Ectodermal cell (in vitro differentiated cells): ENCODE data around the gene PDE3B.
"Not testable (repeated sequence)": the region's sequence is repeated elsewhere in the genome, so short reads cannot be mapped to it uniquely, and the experiment has no call there.

Experiments
- H3K27ac ChIP-seq: 2 replicates; pipeline ENCODE4 v1.7.0; 2013; ENCODE audit warnings: mild to moderate bottlenecking, low read depth, low read length; ENCODE audit not compliant: insufficient read depth, poor library complexity, severe bottlenecking
- H3K27me3 ChIP-seq: 2 replicates; pipeline ENCODE4 v1.7.0; 2013; ENCODE audit warnings: mild to moderate bottlenecking, low read length; ENCODE audit not compliant: insufficient read depth, control insufficient read depth, poor library complexity, severe bottlenecking
- H3K36me3 ChIP-seq: one replicate; pipeline ENCODE4 v1.7.0; 2013; ENCODE audit warnings: low read length; ENCODE audit not compliant: control insufficient read depth, insufficient read depth
- H3K4me1 ChIP-seq: one replicate; pipeline ENCODE4 v1.7.0; 2013; ENCODE audit warnings: low read length; ENCODE audit not compliant: control insufficient read depth, insufficient read depth
- H3K4me3 ChIP-seq: 2 replicates; pipeline ENCODE4 v1.7.0; 2013; ENCODE audit warnings: low read depth, low read length, control low read depth; ENCODE audit not compliant: insufficient read depth
- H3K9me3 ChIP-seq: 2 replicates; pipeline ENCODE4 v1.7.0; 2013; ENCODE audit warnings: mild to moderate bottlenecking, low read length, moderate library complexity; ENCODE audit not compliant: control insufficient read depth
- WGBS, 2 experiments: methylation state at CpG; one replicate each; pipeline ENCODE4 v1.1.7; 2013; ENCODE audit warnings: missing lambda C conversion rate in 2 of 2; 5-methylcytosine and 5-hydroxymethylcytosine counted together

Gene PDE3B

DNA sequence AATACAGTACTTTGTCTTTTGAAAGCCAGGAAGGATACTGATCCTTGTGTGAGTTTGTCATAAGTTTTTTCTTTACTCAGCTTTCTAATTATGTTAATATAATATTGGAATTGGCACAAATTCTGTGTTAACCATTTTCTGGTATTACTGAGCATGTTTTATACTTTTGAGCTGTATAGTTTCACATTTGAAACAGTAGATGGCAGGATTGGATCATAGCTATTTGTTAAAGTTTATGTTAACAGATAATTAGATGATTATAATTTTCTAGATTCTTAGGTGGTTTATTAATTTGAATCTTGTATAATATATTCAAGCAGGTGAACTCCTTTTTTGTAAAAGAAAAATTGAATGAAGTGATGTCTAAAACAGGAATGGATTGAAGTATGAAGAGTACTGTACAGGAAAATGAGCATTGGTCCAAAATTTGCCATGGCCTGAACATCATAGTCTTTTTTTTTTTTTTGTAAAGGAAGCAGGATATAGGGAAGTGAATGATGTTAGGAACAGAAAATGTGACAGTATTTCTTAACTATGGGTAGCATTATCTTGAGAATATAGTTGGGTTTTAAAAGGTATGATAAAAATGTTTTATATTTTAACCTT lies 146.4 kb downstream of the PDE3B start:
- Histone ChIP-seq H3K4me3 (no peak overlapping the region), H3K27ac (no peak overlapping the region), H3K4me1 (no peaks in the 10 kb centered on the region), H3K27me3 (no peaks in the 10 kb centered on the region), H3K36me3 (no peaks in the 10 kb centered on the region), H3K9me3 (no peaks in the 10 kb centered on the region)

DNA sequence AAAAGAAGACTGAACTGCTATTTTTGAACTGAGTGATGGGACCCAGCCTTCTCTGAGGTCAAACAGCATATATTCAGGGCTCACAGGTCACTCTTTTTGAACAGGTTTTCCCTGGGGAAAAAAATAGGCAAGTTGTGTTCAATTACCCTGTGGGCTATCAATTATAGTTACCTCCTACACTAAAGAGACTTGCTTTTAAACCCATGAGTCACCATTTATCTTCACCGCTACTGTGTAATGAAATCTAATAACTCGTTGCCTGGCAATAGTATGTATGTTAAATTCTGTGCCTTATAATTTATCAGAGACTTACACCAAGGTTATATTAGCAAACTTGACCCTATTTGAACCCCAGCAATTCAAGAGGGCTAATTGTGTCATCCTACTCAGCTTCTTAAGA lies 149.9 kb downstream of the PDE3B start:
- H3K9me3 ChIP-seq = no peaks in the 10 kb centered on the region
- H3K36me3 ChIP-seq = no peaks in the 10 kb centered on the region
- no peak overlapping the region for H3K27ac ChIP-seq
- no peak overlapping the region for H3K4me3 ChIP-seq
- no peaks in the 10 kb centered on the region for H3K4me1 ChIP-seq
- H3K27me3 ChIP-seq = no peaks in the 10 kb centered on the region
- WGBS, 2 experiments = 100% methylated on average over 2 of the region's 2 CpGs; no CpG with 5 or more reads in 1 of the 2 experiments

DNA sequence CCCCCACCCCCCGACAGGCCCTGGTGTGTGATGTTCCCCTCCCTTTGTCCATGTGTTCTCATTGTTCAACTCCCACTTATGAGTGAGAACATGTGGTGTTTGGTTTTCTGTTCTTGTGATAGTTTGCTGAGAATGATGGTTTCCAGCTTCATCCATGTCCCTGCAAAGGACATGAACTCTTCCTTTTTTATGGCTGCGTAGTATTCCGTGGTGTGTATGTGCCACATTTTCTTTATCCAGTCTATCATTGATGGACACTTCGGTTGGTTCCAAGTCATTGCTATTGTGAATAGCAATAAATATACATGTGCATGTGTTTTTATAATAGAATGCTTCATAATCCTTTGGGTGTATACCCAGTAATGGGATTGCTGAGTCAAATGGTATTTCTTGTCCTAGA lies 152.4 kb downstream of the PDE3B start:
- H3K9me3 ChIP-seq, H3K4me3 ChIP-seq, H3K27ac ChIP-seq, H3K27me3 ChIP-seq, H3K4me1 ChIP-seq, H3K36me3 ChIP-seq: not testable (repeated sequence)
- WGBS, 2 experiments = 92 to 98% methylated on average over 4 of the region's 4 CpGs

DNA sequence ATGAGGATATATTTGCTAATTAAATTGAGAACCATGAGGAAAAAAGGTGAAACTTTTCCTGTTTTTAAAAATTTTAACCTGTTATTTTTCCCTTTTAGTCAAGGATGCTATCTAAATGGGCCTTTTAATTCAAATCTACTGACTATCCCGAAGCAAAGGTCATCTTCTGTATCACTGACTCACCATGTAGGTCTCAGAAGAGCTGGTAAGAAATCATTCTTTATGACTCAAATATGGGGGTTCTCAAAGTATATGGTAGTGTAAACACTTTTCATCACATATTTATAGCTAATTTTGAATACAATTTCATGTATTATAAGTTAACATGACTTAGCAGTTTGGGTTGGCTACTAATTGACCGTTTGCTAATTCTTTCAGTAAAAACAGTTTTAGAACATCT lies 160.2 kb downstream of the PDE3B start:
- Histone ChIP-seq H3K4me3 (no peak overlapping the region), H3K36me3 (no peaks in the 10 kb centered on the region), H3K9me3 (no peaks in the 10 kb centered on the region), H3K27me3 (no peaks in the 10 kb centered on the region), H3K27ac (no peak overlapping the region), H3K4me1 (no peaks in the 10 kb centered on the region)
- WGBS, 2 experiments = 100% methylated on average over 1 to 2 of the region's 2 CpGs

DNA sequence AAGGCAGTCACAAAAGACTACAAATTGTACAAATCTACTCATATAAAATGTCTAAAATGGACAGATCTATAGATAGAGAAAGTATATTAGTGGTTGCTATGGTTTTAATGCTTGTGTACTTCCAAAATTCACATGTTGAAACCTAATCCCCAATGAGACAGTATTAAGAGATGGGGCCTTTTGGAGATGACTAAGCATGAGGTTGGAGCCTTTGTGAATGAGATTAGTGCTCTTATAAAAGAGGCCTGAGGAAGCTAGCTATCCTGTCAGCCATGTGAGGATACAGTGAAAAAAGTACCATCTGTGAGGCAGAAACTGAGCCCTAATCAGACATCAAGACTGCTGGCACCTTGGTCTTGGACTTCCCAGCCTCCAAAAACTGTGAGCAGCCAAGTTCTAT lies 165.9 kb downstream of the PDE3B start:
- H3K27ac ChIP-seq = no peak overlapping the region
- H3K36me3 ChIP-seq = no peaks in the 10 kb centered on the region
- H3K27me3 ChIP-seq = no peaks in the 10 kb centered on the region
- no peak overlapping the region for H3K4me3 ChIP-seq
- H3K4me1 ChIP-seq = no peaks in the 10 kb centered on the region
- H3K9me3 ChIP-seq = no peaks in the 10 kb centered on the region

DNA sequence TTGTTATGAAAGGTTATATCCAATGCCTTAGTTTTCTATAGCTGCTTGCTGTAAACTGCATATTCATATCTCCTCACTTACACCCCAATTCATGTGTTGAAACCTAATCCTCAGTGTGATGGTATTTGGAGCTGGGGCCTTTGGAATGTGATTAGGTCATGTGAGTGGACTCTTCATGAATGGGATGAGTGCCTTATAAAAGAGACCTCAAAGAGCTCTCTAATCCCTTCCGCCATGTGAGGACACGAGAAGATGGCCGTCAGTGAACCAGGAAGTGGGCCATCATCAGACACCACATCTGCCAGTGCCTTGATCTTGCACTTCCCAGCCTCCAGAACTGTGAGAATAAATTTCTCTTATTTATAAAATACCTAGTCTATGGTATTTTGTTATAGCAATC lies 169.2 kb downstream of the PDE3B start:
- 87 to 91% methylated on average over 3 of the region's 3 CpGs for WGBS, 2 experiments
- H3K4me1 ChIP-seq = no peaks in the 10 kb centered on the region
- no peaks in the 10 kb centered on the region for H3K9me3 ChIP-seq
- no peak overlapping the region for H3K27ac ChIP-seq
- H3K27me3 ChIP-seq = no peaks in the 10 kb centered on the region
- H3K4me3 ChIP-seq = no peak overlapping the region
- H3K36me3 ChIP-seq = no peaks in the 10 kb centered on the region

DNA sequence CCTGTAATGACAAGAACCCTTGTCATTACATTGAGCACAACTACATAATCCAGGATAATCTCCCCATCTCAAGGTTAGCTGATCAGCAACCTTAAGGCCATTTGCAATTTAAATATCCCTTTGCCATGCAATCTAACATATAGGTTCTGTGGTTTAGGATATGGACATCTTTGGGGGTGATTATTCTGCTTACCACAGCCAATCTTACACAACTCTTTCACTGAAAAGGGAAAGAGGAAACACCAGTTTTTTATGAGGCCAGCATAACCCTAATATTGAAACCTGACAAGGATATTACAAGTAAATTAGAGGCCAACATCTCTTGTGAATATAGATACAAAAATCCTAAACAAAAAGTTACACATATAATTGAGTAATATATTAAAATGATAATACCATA lies 169.9 kb downstream of the PDE3B start:
- no peaks in the 10 kb centered on the region for H3K36me3 ChIP-seq
- no peak overlapping the region for H3K27ac ChIP-seq
- no peak overlapping the region for H3K4me3 ChIP-seq
- no peaks in the 10 kb centered on the region for H3K27me3 ChIP-seq
- H3K4me1 ChIP-seq = no peaks in the 10 kb centered on the region
- no peaks in the 10 kb centered on the region for H3K9me3 ChIP-seq

DNA sequence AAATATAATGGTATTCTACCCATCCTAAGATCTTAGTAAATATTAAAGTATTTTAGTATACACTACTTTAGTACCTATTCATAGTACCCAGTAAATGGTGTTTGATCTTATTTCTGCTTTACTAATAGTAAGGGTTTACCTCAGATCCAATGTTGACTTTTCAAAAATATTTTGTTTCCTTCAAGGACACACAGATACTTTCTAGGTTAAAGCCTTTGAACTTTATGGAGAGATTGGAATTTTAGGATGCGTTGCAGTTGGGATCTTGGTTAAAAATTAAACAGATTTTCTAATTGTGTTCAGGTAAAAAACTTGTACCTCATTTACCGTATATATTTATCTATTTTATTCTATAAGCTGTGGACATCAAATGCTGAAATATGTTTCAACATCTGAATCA lies 175.2 kb downstream of the PDE3B start:
- no peak overlapping the region for H3K4me3 ChIP-seq
- H3K27me3 ChIP-seq = no peaks in the 10 kb centered on the region
- H3K36me3 ChIP-seq = no peaks in the 10 kb centered on the region
- H3K9me3 ChIP-seq = no peaks in the 10 kb centered on the region
- H3K27ac ChIP-seq = no peak overlapping the region
- H3K4me1 ChIP-seq = no peaks in the 10 kb centered on the region
- 80 to 100% methylated on average over 1 of the region's 2 CpGs for WGBS, 2 experiments

DNA sequence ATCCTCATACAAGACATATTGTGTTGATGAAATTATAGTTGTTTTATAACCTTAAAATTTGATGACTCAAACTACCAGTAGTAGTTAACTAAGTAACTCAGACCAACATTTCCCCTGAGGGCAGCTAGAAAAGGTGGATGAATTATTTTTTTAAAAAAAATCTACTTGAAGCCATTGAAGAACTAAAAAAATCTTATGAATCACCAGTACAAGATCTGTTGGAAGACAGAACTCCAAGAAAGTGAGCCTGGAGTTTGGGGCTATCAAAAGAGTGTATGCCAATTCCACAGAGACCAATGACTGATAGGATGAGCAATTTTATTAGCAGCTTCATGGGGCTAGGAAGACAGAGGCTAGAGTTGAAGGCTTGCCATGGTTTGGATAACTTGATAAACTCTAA lies 176.0 kb downstream of the PDE3B start:
- H3K4me1 ChIP-seq = no peaks in the 10 kb centered on the region
- H3K4me3 ChIP-seq = no peak overlapping the region
- H3K27ac ChIP-seq = no peak overlapping the region
- no peaks in the 10 kb centered on the region for H3K36me3 ChIP-seq
- H3K9me3 ChIP-seq = no peaks in the 10 kb centered on the region
- no peaks in the 10 kb centered on the region for H3K27me3 ChIP-seq

DNA sequence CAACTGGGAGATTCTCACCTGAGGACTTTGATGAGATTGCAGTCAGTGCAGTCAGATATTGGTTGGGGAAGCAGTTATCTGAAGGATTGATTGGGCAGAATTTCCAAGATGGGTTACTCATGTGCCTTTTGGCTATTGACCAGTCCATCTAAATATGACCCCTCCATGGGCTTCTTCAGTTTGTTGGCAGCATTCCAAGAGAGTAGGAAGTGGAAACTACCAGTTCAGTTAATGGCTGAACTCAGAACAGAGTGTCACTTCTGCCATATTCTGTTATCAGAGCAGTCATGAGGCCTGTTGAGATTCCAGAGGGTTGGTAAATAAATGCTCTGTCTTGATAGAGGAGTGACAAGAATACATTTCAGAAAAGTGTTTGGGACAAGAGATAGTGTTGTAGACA lies 177.4 kb downstream of the PDE3B start:
- H3K27me3 ChIP-seq = no peaks in the 10 kb centered on the region
- H3K4me3 ChIP-seq = no peak overlapping the region
- no peaks in the 10 kb centered on the region for H3K4me1 ChIP-seq
- H3K27ac ChIP-seq = no peak overlapping the region
- H3K9me3 ChIP-seq = no peaks in the 10 kb centered on the region
- H3K36me3 ChIP-seq = no peaks in the 10 kb centered on the region

DNA sequence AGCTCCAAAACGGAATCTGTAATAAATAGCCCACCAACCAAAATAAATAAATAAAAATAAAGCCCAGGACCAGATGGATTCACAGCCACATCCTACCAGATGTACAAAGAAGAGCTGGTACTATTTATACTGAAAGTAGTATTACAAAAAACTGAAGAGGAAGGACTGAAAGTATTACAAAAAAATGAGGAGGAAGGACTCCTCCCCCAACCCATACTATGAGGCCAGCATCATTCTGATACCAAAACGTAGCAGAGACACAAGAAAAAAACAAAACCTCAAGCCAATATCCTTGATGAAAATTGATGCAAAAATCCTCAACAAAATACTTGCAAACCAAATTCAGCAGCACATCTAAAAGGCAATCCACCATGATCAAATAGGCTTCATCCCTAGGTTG lies 183.0 kb downstream of the PDE3B start:
- Histone ChIP-seq H3K27ac (no peak overlapping the region), H3K27me3 (no peaks in the 10 kb centered on the region), H3K36me3 (no peaks in the 10 kb centered on the region), H3K9me3 (no peaks in the 10 kb centered on the region), H3K4me1 (no peaks in the 10 kb centered on the region), H3K4me3 (no peak overlapping the region)
- WGBS, 2 experiments = 85 to 91% methylated on average over 2 of the region's 2 CpGs
